OCI-LY1 (cell line): ENCODE measurements around the gene LY9.

Source experiments
- H2AFZ ChIP-seq: fragments of 200-600 bp; sonication (generic), shearing (Covaris generic); 2 replicates; pipeline ENCODE4 v1.6.0; 2014; ENCODE audit warnings: antibody characterized with exemption, mild to moderate bottlenecking, low read length
- H3F3A ChIP-seq: fragments of 200-600 bp; sonication (generic), shearing (Covaris generic); 2 replicates; pipeline ENCODE4 v1.6.0; 2014; ENCODE audit warnings: mild to moderate bottlenecking, antibody characterized with exemption, low read length, moderate library complexity; ENCODE audit not compliant: insufficient read depth
- H3K27ac ChIP-seq: fragments of 200-600 bp; sonication (generic); 2 replicates; pipeline ENCODE4 v1.5.1; 2014; ENCODE audit warnings: low read length, mixed run types, mild to moderate bottlenecking, low read depth; ENCODE audit not compliant: poor library complexity, severe bottlenecking
- H3K27me3 ChIP-seq: fragments of 200-600 bp; sonication (generic); 2 replicates; pipeline ENCODE4 v1.6.0; 2014; ENCODE audit warnings: antibody characterized with exemption, mild to moderate bottlenecking, low read length, moderate library complexity; ENCODE audit not compliant: insufficient read depth
- H3K36me3 ChIP-seq: fragments of 200-600 bp; sonication (generic); 2 replicates; pipeline ENCODE4 v1.6.1; 2014; ENCODE audit warnings: mild to moderate bottlenecking, antibody characterized with exemption, low read length, moderate library complexity, mixed read lengths; ENCODE audit not compliant: insufficient read depth
- H3K4me1 ChIP-seq: fragments of 200-600 bp; sonication (generic); 2 replicates; pipeline ENCODE4 v1.5.1; 2014; ENCODE audit warnings: mild to moderate bottlenecking, low read length, moderate library complexity; ENCODE audit not compliant: insufficient read depth, severe bottlenecking
- H3K4me2 ChIP-seq: fragments of 200-600 bp; sonication (generic), shearing (Covaris generic); 2 replicates; pipeline ENCODE4 v1.6.1; 2014; ENCODE audit warnings: low read length
- H3K4me3 ChIP-seq: fragments of 200-600 bp; sonication (generic); 2 replicates; pipeline ENCODE4 v1.5.1; 2014; ENCODE audit warnings: low read length, low read depth, mild to moderate bottlenecking, mixed read lengths; ENCODE audit not compliant: poor library complexity, severe bottlenecking
- H3K79me2 ChIP-seq: fragments of 200-600 bp; shearing (Covaris generic); 2 replicates; pipeline ENCODE4 v1.6.1; 2016; ENCODE audit warnings: mixed run types, low read length, mixed read lengths; ENCODE audit not compliant: insufficient read depth
- H3K9ac ChIP-seq: fragments of 200-600 bp; sonication (generic), shearing (Covaris generic); 2 replicates; pipeline ENCODE4 v1.6.1; 2014; ENCODE audit warnings: mild to moderate bottlenecking, low read length, mixed read lengths
- H3K9me2 ChIP-seq: fragments of 200-600 bp; sonication (generic), shearing (Covaris generic); 2 replicates; pipeline ENCODE4 v1.6.1; 2014; ENCODE audit warnings: low read depth, mild to moderate bottlenecking, low read length, mixed read lengths
- H3K9me3 ChIP-seq: fragments of 200-600 bp; shearing (Covaris generic); 2 replicates; pipeline ENCODE4 v1.6.1; 2014; ENCODE audit warnings: low read length, mixed read lengths
- H4K20me1 ChIP-seq: fragments of 200-600 bp; sonication (generic), shearing (Covaris generic); 2 replicates; pipeline ENCODE4 v1.6.0; 2016; ENCODE audit warnings: mild to moderate bottlenecking, low read length; ENCODE audit not compliant: insufficient read depth
- EZH2 ChIP-seq: fragments of 200-600 bp; sonication (generic), shearing (Covaris generic); IDR thresholded peaks from 2 replicates; pipeline ENCODE4 v1.8.0; 2017; ENCODE audit warnings: borderline replicate concordance, mixed run types, mild to moderate bottlenecking, antibody characterized with exemption, low read length, moderate library complexity, mixed read lengths
- TF ChIP-seq, protein P1 (sequence below): fragments of 200-600 bp; sonication (generic), shearing (Covaris generic); IDR thresholded peaks from 2 replicates; pipeline ENCODE4 v1.5.1; 2017; ENCODE audit warnings: mild to moderate bottlenecking, antibody characterized with exemption, low read length, moderate library complexity, mixed read lengths

The LY9 gene

DNA sequence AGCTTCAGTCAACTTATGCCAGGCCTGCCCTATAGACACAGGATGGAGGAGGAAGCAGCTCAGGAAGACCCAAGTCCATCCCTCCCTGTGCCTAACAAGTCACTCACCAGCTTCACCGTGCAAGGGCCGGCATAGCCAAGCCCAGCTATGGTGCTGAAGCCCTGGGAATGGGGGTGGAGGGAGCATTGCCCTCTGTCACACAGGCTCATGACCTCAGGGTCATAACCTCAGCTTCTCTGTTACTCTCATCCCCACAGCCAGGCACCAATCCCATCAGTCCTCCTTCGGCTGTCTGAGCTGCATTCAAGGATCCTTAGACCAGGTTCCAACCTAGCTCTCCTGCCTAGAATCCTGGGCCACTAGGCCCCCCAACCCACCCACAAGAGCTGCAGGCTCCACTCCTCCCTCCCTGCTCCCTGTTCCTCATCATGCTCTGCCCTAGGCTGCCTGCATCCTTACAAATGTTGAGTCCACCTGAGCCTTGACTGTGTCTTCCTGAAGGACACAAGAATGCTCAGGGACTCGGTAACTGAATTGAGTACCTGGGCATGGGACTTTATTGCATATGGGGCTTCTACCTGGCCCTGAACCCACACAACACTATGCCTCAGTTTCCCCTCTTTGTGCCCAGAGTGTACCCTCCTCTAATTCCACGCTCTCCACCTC lies 65.0 kb downstream of the LY9 start:
- no peaks in the 10 kb centered on the region for H3F3A ChIP-seq
- no peaks in the 10 kb centered on the region for H3K36me3 ChIP-seq
- no peak overlapping the region for H3K9ac ChIP-seq
- H4K20me1 ChIP-seq = no peaks in the 10 kb centered on the region
- H3K4me3 ChIP-seq = no peak overlapping the region
- H3K9me3 ChIP-seq = no peaks in the 10 kb centered on the region
- H3K4me1 ChIP-seq = no peaks in the 10 kb centered on the region
- H3K27ac ChIP-seq = no peak overlapping the region
- H3K4me2 ChIP-seq = no peak overlapping the region
- no peaks in the 10 kb centered on the region for H3K79me2 ChIP-seq
- no peak overlapping the region for H2AFZ ChIP-seq
- peaks cover 5% of the 10 kb centered on the region; the same call in 1 of the 2 replicates for H3K27me3 ChIP-seq
- H3K9me2 ChIP-seq = no peaks in the 10 kb centered on the region
- TF ChIP-seq, protein P1, sequence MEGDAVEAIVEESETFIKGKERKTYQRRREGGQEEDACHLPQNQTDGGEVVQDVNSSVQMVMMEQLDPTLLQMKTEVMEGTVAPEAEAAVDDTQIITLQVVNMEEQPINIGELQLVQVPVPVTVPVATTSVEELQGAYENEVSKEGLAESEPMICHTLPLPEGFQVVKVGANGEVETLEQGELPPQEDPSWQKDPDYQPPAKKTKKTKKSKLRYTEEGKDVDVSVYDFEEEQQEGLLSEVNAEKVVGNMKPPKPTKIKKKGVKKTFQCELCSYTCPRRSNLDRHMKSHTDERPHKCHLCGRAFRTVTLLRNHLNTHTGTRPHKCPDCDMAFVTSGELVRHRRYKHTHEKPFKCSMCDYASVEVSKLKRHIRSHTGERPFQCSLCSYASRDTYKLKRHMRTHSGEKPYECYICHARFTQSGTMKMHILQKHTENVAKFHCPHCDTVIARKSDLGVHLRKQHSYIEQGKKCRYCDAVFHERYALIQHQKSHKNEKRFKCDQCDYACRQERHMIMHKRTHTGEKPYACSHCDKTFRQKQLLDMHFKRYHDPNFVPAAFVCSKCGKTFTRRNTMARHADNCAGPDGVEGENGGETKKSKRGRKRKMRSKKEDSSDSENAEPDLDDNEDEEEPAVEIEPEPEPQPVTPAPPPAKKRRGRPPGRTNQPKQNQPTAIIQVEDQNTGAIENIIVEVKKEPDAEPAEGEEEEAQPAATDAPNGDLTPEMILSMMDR = no peak
- TF ChIP-seq EZH2 = no peak

DNA sequence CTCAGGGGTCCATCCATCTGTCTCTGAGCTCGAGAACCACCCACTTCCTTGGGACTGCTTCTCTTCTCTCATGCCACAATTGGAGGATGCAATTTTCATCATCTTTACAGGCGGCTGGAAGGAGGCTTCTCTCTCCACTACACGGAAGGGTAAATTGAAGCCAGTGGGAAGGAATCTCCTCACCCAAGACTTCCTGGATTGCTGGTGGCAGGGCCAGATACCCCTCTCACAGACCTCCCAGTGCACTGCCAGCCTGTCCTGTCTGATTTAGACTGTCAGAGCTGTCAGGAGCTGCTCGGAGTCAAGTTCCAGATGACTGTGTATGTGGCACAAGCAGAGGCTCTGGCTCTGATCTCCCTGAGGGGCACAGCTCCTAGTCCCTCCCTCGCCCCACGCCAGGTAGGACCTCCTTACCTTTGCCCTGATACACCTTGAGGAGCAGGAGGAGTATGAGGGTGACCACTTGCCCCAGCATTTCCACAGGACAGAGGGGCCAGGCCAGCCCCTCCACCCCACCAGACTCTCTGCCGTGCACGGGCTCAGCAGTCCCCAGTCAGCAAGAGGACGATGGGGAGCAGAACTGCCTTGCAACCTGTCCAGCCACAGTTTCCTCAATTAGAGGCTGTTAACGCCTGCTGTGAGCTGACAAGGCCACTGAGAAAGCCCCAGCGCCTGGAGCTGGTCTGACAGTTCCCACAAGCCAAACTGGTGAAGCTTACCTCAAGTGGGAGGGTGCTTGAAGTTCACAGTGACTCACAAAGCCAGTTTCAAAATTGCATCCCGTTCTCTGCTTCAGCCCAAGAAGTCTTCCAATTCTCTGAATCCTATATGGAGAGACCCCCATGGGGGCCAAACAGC lies 66.5 kb downstream of the LY9 start, which contains the start of gene CD244:
TSS of gene CD244 (minus strand) at position 685 of the 858 bp plus-strand sequence. CDS start at position 475, 210 bp downstream.
- no peaks in the 10 kb centered on the region for H3K36me3 ChIP-seq
- H3K27ac ChIP-seq = no peak within 1 kb of the TSS
- no peak within 1 kb of the TSS for H3K9ac ChIP-seq
- no peaks in the 10 kb centered on the region for H3F3A ChIP-seq
- TF ChIP-seq, protein P1 = no peak
- no peak for TF ChIP-seq EZH2
- no peaks in the 10 kb centered on the region for H3K4me1 ChIP-seq
- H3K9me2 ChIP-seq = no peaks in the 10 kb centered on the region
- H4K20me1 ChIP-seq = no peaks in the 10 kb centered on the region
- no peaks in the 10 kb centered on the region for H3K79me2 ChIP-seq
- peaks cover 5% of the 10 kb centered on the region; the same call in 1 of the 2 replicates for H3K27me3 ChIP-seq
- H3K9me3 ChIP-seq = no peaks in the 10 kb centered on the region
- no peak within 1 kb of the TSS for H3K4me2 ChIP-seq
- no peak within 1 kb of the TSS for H3K4me3 ChIP-seq
- no peak within 1 kb of the TSS for H2AFZ ChIP-seq

DNA sequence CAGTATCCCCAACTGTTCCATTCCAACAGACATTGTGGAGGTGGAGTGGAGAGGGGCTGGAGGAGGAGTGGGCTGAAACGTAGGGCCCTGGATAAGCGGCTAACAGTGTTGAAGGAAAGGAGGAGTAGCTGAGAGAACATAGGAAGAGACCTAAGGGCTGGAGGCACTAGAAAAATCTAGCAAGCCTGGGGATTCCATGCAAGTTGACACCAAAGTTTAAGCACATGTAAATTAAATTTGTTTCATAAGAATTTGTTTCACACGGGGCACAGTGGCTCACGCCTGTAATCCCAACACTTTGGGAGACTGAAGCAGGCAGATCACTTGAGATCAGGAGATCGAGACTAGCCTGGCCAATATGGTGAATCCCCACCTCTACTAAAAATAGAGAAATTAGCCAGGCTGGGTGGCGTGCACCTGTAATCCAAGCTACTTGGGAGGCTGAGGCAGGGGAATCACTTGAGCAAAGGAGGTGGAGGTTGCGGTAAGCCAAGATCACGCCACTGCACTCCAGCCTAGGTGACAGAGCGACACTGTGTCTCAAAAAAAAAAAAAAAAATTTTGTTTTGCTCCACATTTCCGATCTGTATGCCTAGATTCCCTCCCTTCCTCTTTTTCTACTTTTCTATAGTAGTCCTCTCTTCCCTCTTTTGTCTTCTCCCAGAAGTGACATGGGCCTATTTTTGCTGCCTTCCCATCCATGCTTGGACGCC lies 67.2 kb downstream of the LY9 start:
- no peaks in the 10 kb centered on the region for H3K79me2 ChIP-seq
- no peak overlapping the region for H3K9ac ChIP-seq
- peaks cover 5% of the 10 kb centered on the region; the same call in 1 of the 2 replicates for H3K27me3 ChIP-seq
- TF ChIP-seq, protein P1 = no peak
- TF ChIP-seq EZH2 = no peak
- no peaks in the 10 kb centered on the region for H3K4me1 ChIP-seq
- no peaks in the 10 kb centered on the region for H3F3A ChIP-seq
- no peak overlapping the region for H3K4me3 ChIP-seq
- H3K4me2 ChIP-seq = no peak overlapping the region
- no peak overlapping the region for H3K27ac ChIP-seq
- H2AFZ ChIP-seq = no peak overlapping the region
- no peaks in the 10 kb centered on the region for H3K9me2 ChIP-seq
- no peaks in the 10 kb centered on the region for H4K20me1 ChIP-seq
- no peaks in the 10 kb centered on the region for H3K9me3 ChIP-seq
- H3K36me3 ChIP-seq = no peaks in the 10 kb centered on the region
